Ovary (tissue), 9 donors: Measurements from ENCODE around the gene BICRA. TPM values are rescaled to one million over a fixed set of nuclear protein-coding genes. Genes with fewer than 3 reads are reported as not detected.
"Not testable (repeated sequence)": the region's sequence is repeated elsewhere in the genome, so short reads cannot be mapped to it uniquely, and the experiment has no call there.

Experiments
- DNase-seq, 5 donors: peaks; one replicate each; pipeline ENCODE4 v3.0.0-alpha.2; 2019 to 2020
- H3K27ac ChIP-seq, 2 donors: fragments of 200-600 bp; one replicate each; pipeline versions ENCODE4 v1.5.1 to v1.8.0; 2019 to 2022
- H3K27me3 ChIP-seq: fragments of 200-600 bp; one replicate; pipeline ENCODE4 v1.8.0; 2022
- H3K36me3 ChIP-seq: fragments of 200-600 bp; sonication (generic); one replicate; pipeline ENCODE4 v1.5.1; 2019
- H3K4me1 ChIP-seq: one replicate; pipeline ENCODE4 v1.8.1; 2013; ENCODE audit warnings: mild to moderate bottlenecking, moderate library complexity; ENCODE audit not compliant: insufficient read depth
- H3K4me3 ChIP-seq: fragments of 200-600 bp; sonication (generic); one replicate; pipeline ENCODE4 v1.5.1; 2017
- H3K9me3 ChIP-seq, 2 donors: fragments of 200-600 bp in 1 of 2; sonication (generic) in 1 of 2; one replicate each; pipeline versions ENCODE4 v1.5.1 to v1.8.1; 2013 to 2019; ENCODE audit warnings: mild to moderate bottlenecking in 1 of 2, moderate library complexity in 1 of 2
- CTCF ChIP-seq, 3 donors: fragments of 450-650 bp in 2 of 3; fragments of 200-600 bp in 1 of 3; IDR thresholded peaks; one replicate each; pipeline versions ENCODE4 v1.5.1 to v1.8.0; 2016 to 2022; ENCODE audit warnings: antibody characterized with exemption in 3 of 3, mild to moderate bottlenecking in 1 of 3
- EP300 ChIP-seq: sonication (generic); formaldehyde crosslinking; IDR thresholded peaks from one replicate; pipeline ENCODE4 v1.6.1; 2017; ENCODE audit warnings: antibody characterized with exemption
- POLR2A ChIP-seq: fragments of 450-650 bp; IDR thresholded peaks from one replicate; pipeline ENCODE4 v1.6.1; 2017; ENCODE audit warnings: antibody characterized with exemption, mild to moderate bottlenecking, moderate library complexity
- WGBS, 3 donors: extraction: QIAGEN DNeasy Blood & Tissue Kit in 1 of 3; methylation state at CpG; one replicate each; pipeline versions ENCODE4 v1.1.5 to v1.1.7; 2013 to 2017; 5-methylcytosine and 5-hydroxymethylcytosine counted together
- intact Hi-C, 4 donors: fragments of 100-400 bp; cut with DNase I; formaldehyde crosslinking; loops; one replicate each; pipeline versions ENCODE4 v1.11.0 to v1.15.1; 2022 to 2023
- polyA plus RNA-seq, 2 donors: library from polyadenylated mRNA; stranded (reverse); fragments of 200-250 nt in 1 of 2; fragments of 350-450 nt in 1 of 2; fragmentation: Illumina TruSeq in 1 of 2; extraction: RNeasy Lipid Tissue Mini Kit (QIAGEN cat#74804) in 1 of 2; gene quantifications; one replicate each; pipeline ENCODE4 v1.2.3, GENCODE V29; 2013 to 2014
- total RNA-seq, 7 donors: library from RNA; depleted of rRNA in 2 of 7; stranded (reverse); fragments of >200 nt in 2 of 7; fragmentation: NEBNext Ultra II Directional in 3 of 7; extraction: Animal tissue kit (Norgen Biotek cat#: 25700) in 3 of 7; gene quantifications; one replicate each; pipeline versions ENCODE4 v1.1.0 to v1.2.4, GENCODE V29; 2016 to 2023
- donor health status: DM: no; HTN: no; CAD: no; lungs with moderate emphysema.
- donor health status: DM: no; HTN: no; CAD: no.
- donor health status: Bipolar disorder and iron deficiency.
- donor health status: DM: yes; HTN: yes; CAD: no.
- donor health status: DM: no; HTN: no; CAD: no.
- donor health status: DM: yes; HTN: yes; CAD: no.

The BICRA gene
- total and polyA plus RNA-seq, 9 donors = 3.7 to 21.7 (median 12.9) TPM

GRCh38 chr19:47661161-47661560 is 52.2 kb downstream of the BICRA start:
- intact Hi-C loops = loop anchor here in 1 of 4 donors (10.0 kb wide), 1 partner anchor 56 kb away; the partner anchor contains the start of gene BICRA
- Histone ChIP-seq H3K36me3 (no peaks in the 10 kb centered on the region), H3K4me3 (no peak overlapping the region), H3K27me3 (no peaks in the 10 kb centered on the region), H3K9me3 (no peaks in the 10 kb centered on the region), H3K4me1 (peaks cover 7% of the 10 kb centered on the region), H3K27ac (no peak overlapping the region)
- 80 to 88% (median 88%) methylated on average over 16 of the region's 16 CpGs for WGBS, 3 donors
- no peak for DNase-seq
- TF ChIP-seq EP300 = no peak
- no peak for TF ChIP-seq POLR2A
- TF ChIP-seq CTCF (IDR thresholded peaks at IDR 0.05) = no peak

- no peak for DNase-seq
- Histone ChIP-seq H3K27ac (no peak overlapping the region), H3K4me3 (no peak overlapping the region), H3K4me1 (peaks cover 7% of the 10 kb centered on the region), H3K9me3 (no peaks in the 10 kb centered on the region), H3K36me3 (no peaks in the 10 kb centered on the region), H3K27me3 (no peaks in the 10 kb centered on the region)
- intact Hi-C loops = loop anchor here in 1 of 4 donors (10.0 kb wide), 1 partner anchor 57 kb away; the partner anchor contains the start of gene BICRA
- 92 to 94% (median 93%) methylated on average over 4 of the region's 4 CpGs for WGBS, 3 donors
- TF ChIP-seq CTCF (IDR thresholded peaks at IDR 0.05) = no peak
These were observed 52.7 kb downstream of the BICRA start for GRCh38 chr19:47661611-47662010.

GRCh38 chr19:47663435-47663910 is 54.5 kb downstream of the BICRA start:
- intact Hi-C loops = loop anchor here in 1 of 4 donors (10.0 kb wide), 1 partner anchor 59 kb away; the partner anchor contains the start of gene BICRA
- no peaks in the 10 kb centered on the region for H3K9me3 ChIP-seq
- DNase-seq = no peak
- no peaks in the 10 kb centered on the region for H3K27me3 ChIP-seq
- H3K4me1 ChIP-seq = peaks cover 12% of the 10 kb centered on the region
- H3K36me3 ChIP-seq = no peaks in the 10 kb centered on the region
- 29 to 61% (median 36%) methylated on average over 3 of the region's 3 CpGs for WGBS, 3 donors
- peak overlapping the region in 1 of 2 donors; percentile 28 for H3K27ac ChIP-seq
- no peak overlapping the region for H3K4me3 ChIP-seq
- TF ChIP-seq CTCF (IDR thresholded peaks at IDR 0.05) = no peak
- TF ChIP-seq EP300 = no peak
- TF ChIP-seq POLR2A = no peak

GRCh38 chr19:47663911-47664771 is 55.2 kb downstream of the BICRA start:
- Histone ChIP-seq H3K36me3 (no peaks in the 10 kb centered on the region), H3K4me1 (peaks cover 12% of the 10 kb centered on the region), H3K9me3 (no peaks in the 10 kb centered on the region), H3K27me3 (no peaks in the 10 kb centered on the region), H3K4me3 (no peak overlapping the region), H3K27ac (peak overlapping the region; percentile 74 to 93)
- TF ChIP-seq POLR2A (no peak), EP300 (peak; percentile 85), CTCF (IDR thresholded peaks at IDR 0.05) (no peak)
- DNase-seq = peak; percentile 61 to 88 (median 73)
- intact Hi-C loops = loop anchor here in 1 of 4 donors (10.0 kb wide), 1 partner anchor 59 kb away; the partner anchor contains the start of gene BICRA
- 45 to 49% (median 45%) methylated on average over 24 of the region's 24 CpGs for WGBS, 3 donors

GRCh38 chr19:47668556-47668955 is 59.6 kb downstream of the BICRA start:
- not testable (repeated sequence) for H3K9me3 ChIP-seq, H3K4me3 ChIP-seq, H3K27ac ChIP-seq, H3K27me3 ChIP-seq, H3K4me1 ChIP-seq, DNase-seq, H3K36me3 ChIP-seq
- intact Hi-C loops = loop anchor here in 1 of 4 donors (10.0 kb wide), 1 partner anchor 64 kb away; the partner anchor contains the start of gene BICRA
- 89 to 92% (median 91%) methylated on average over 13 of the region's 13 CpGs for WGBS, 3 donors
